SU-DHL-6 (cell line): ENCODE measurements around the gene FBXO31.

ENCODE experiments used
- H2AFZ ChIP-seq: fragments of 200-600 bp; sonication (generic); 2 replicates; pipeline ENCODE4 v1.6.1; 2014; ENCODE audit warnings: low read depth, mild to moderate bottlenecking, moderate library complexity, mixed read lengths, antibody characterized with exemption, low read length; ENCODE audit not compliant: severe bottlenecking
- H3F3A ChIP-seq: fragments of 200-600 bp; shearing (Covaris generic); 2 replicates; pipeline ENCODE4 v1.6.0; 2016; ENCODE audit warnings: antibody characterized with exemption, mild to moderate bottlenecking; ENCODE audit not compliant: insufficient read depth
- H3K27ac ChIP-seq: fragments of 200-600 bp; sonication (generic); 2 replicates; pipeline ENCODE4 v1.5.1; 2016; ENCODE audit warnings: low read depth, mild to moderate bottlenecking, low read length, moderate library complexity, mixed read lengths
- H3K27me3 ChIP-seq: fragments of 200-600 bp; sonication (generic), shearing (Covaris generic); 2 replicates; pipeline ENCODE4 v1.6.0; 2014; ENCODE audit warnings: mild to moderate bottlenecking, low read length
- H3K36me3 ChIP-seq: fragments of 200-600 bp; sonication (generic); 2 replicates; pipeline ENCODE4 v1.6.1; 2014; ENCODE audit warnings: mild to moderate bottlenecking, low read length, mixed read lengths
- H3K4me2 ChIP-seq: fragments of 300-600, 200-600 bp; shearing (Covaris generic), sonication (generic); 2 replicates; pipeline ENCODE4 v1.6.0; 2014; ENCODE audit warnings: low read length, low read depth, mild to moderate bottlenecking; ENCODE audit not compliant: poor library complexity, severe bottlenecking
- H3K4me3 ChIP-seq: fragments of 200-600 bp; sonication (generic); 2 replicates; pipeline ENCODE4 v1.5.1; 2014; ENCODE audit warnings: antibody characterized with exemption, low read length, mild to moderate bottlenecking, mixed read lengths; ENCODE audit not compliant: insufficient read depth, poor library complexity, severe bottlenecking
- H3K79me2 ChIP-seq: fragments of 200-600 bp; sonication (generic); 2 replicates; pipeline ENCODE4 v1.6.1; 2014; ENCODE audit warnings: mild to moderate bottlenecking, low read length, moderate library complexity; ENCODE audit not compliant: insufficient read depth
- H3K9ac ChIP-seq: fragments of 200-600 bp; sonication (generic); 2 replicates; pipeline ENCODE4 v1.7.0; 2014; ENCODE audit warnings: mild to moderate bottlenecking, low read length
- H3K9me2 ChIP-seq: fragments of 200-600 bp; sonication (generic); replicated peaks from 2 replicates; pipeline ENCODE4 v1.6.1; 2014; ENCODE audit warnings: low read length; ENCODE audit not compliant: insufficient read depth
- H3K9me3 ChIP-seq: fragments of 200-600 bp; sonication (generic); 2 replicates; pipeline ENCODE4 v1.6.1; 2014; ENCODE audit warnings: low read length, mixed read lengths; ENCODE audit not compliant: insufficient read depth
- H4K20me1 ChIP-seq: fragments of 200-600 bp; sonication (generic); 2 replicates; pipeline ENCODE4 v1.6.1; 2014; ENCODE audit warnings: low read depth, mild to moderate bottlenecking, antibody characterized with exemption, low read length, moderate library complexity, mixed read lengths
- CTCF ChIP-seq: fragments of 200-600 bp; sonication (generic); IDR thresholded peaks from one replicate; pipeline ENCODE4 v1.5.1; 2017; ENCODE audit warnings: antibody characterized with exemption, mild to moderate bottlenecking, low read length, moderate library complexity; ENCODE audit not compliant: insufficient read depth, poor library complexity, severe bottlenecking
- EZH2phosphoT487 ChIP-seq: fragments of 200-600 bp; sonication (generic), shearing (Covaris generic); conservative IDR thresholded peaks from 2 replicates; pipeline ENCODE4 v1.6.1; 2018; ENCODE audit warnings: mild to moderate bottlenecking, antibody characterized with exemption, low read length, moderate library complexity, mixed read lengths

The FBXO31 gene

GRCh38 chr16:87305505-87306391 is 77.8 kb downstream of the FBXO31 start:
- no peak overlapping the region for H2AFZ ChIP-seq
- no peak for TF ChIP-seq EZH2phosphoT487
- no peak for TF ChIP-seq CTCF

GRCh38 chr16:87304951-87305350 is 78.6 kb downstream of the FBXO31 start:
- no peaks in the 10 kb centered on the region for H3K79me2 ChIP-seq
- no peaks in the 10 kb centered on the region for H3K27me3 ChIP-seq
- H3F3A ChIP-seq, result no peaks in the 10 kb centered on the region
- no peak overlapping the region for H2AFZ ChIP-seq
- H3K9me3 ChIP-seq, result no peaks in the 10 kb centered on the region
- no peak for TF ChIP-seq CTCF
- no peak for TF ChIP-seq EZH2phosphoT487
- H3K4me2 ChIP-seq, result no peak overlapping the region
- H3K4me3 ChIP-seq, result no peak overlapping the region
- no peaks in the 10 kb centered on the region for H4K20me1 ChIP-seq
- H3K9ac ChIP-seq, result no peak overlapping the region
- no peak overlapping the region for H3K27ac ChIP-seq
- H3K36me3 ChIP-seq, result no peaks in the 10 kb centered on the region
- H3K9me2 ChIP-seq, result no peaks in the 10 kb centered on the region

More at GRCh38 chr16:87305505-87306391, 77.8 kb downstream of the FBXO31 start:
- no peak overlapping the region for H3K4me3 ChIP-seq
- no peak overlapping the region for H3K4me2 ChIP-seq
- H3K9me2 ChIP-seq, result no peaks in the 10 kb centered on the region
- no peaks in the 10 kb centered on the region for H3F3A ChIP-seq
- no peaks in the 10 kb centered on the region for H3K27me3 ChIP-seq
- no peak overlapping the region for H3K9ac ChIP-seq
- no peaks in the 10 kb centered on the region for H4K20me1 ChIP-seq
- H3K27ac ChIP-seq, result no peak overlapping the region
- no peaks in the 10 kb centered on the region for H3K9me3 ChIP-seq
- H3K36me3 ChIP-seq, result no peaks in the 10 kb centered on the region
- no peaks in the 10 kb centered on the region for H3K79me2 ChIP-seq

GRCh38 chr16:87303962-87304521 is 79.5 kb downstream of the FBXO31 start:
- no peak overlapping the region for H3K4me3 ChIP-seq
- H3K4me2 ChIP-seq, result no peak overlapping the region
- no peak overlapping the region for H2AFZ ChIP-seq
- no peaks in the 10 kb centered on the region for H4K20me1 ChIP-seq
- TF ChIP-seq EZH2phosphoT487 (no peak), CTCF (no peak)
- no peaks in the 10 kb centered on the region for H3K79me2 ChIP-seq
- H3K36me3 ChIP-seq, result no peaks in the 10 kb centered on the region
- H3K9me2 ChIP-seq, result no peaks in the 10 kb centered on the region
- H3K27ac ChIP-seq, result no peak overlapping the region
- no peaks in the 10 kb centered on the region for H3F3A ChIP-seq
- no peaks in the 10 kb centered on the region for H3K27me3 ChIP-seq
- no peaks in the 10 kb centered on the region for H3K9me3 ChIP-seq
- H3K9ac ChIP-seq, result no peak overlapping the region
